ENCODE results near the gene MYADML2. TPM values are rescaled to one million over a fixed set of nuclear protein-coding genes. Genes with fewer than 3 reads are reported as not detected.

Gene MYADML2
- total RNA-seq, result not detected

DNA sequence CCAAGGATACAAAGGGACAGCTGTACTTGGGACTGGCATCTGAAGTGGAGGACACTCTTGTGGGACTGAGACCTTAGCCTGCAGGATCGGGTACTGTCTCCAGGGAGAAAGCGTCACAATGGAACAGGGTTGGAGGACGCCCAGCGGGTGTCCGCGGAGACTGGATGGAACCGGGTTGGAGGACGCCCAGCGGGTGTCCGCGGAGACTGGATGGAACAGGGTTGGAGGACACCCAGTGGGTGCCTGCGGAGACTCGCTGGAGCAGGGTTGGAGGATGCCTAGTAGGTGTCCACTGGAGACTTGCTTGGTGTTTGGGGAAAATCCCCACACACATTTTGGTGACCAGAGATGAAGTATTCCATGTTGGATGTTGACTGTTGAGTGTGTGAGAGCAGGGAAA is at the start of gene MYADML2:
MYADML2 (minus strand) TSS at position 45 of the 400 bp plus-strand sequence. CDS start 5,492 bp downstream, outside the sequence.
- CTCF ChIA-PET, result no interaction called here
- no peak within 1 kb of the TSS for H3K27ac Mint-ChIP-seq
- H3K4me1 Mint-ChIP-seq (ENCODE audit: low read depth), result peaks cover 4% of the 10 kb centered on the region
- H3K9me3 Mint-ChIP-seq, result no peaks in the 10 kb centered on the region
- no peaks in the 10 kb centered on the region for H3K36me3 Mint-ChIP-seq (ENCODE audit: low read depth)
- H3K4me3 Mint-ChIP-seq, result no peak within 1 kb of the TSS
- no peaks in the 10 kb centered on the region for H3K27me3 Mint-ChIP-seq (ENCODE audit: low read depth)
- intact Hi-C loops (cut with micrococcal nuclease), result no loop called here
- no peak for DNase-seq

- H3K27ac Mint-ChIP-seq, result no peak overlapping the region
- no peaks in the 10 kb centered on the region for H3K9me3 Mint-ChIP-seq
- intact Hi-C loops (cut with micrococcal nuclease), result no loop called here
- DNase-seq, result no peak
- H3K36me3 Mint-ChIP-seq (ENCODE audit: low read depth), result no peaks in the 10 kb centered on the region
- H3K4me3 Mint-ChIP-seq, result no peak overlapping the region
- H3K4me1 Mint-ChIP-seq (ENCODE audit: low read depth), result no peaks in the 10 kb centered on the region
- CTCF ChIA-PET, result interaction anchor here (1.3 to 2.8 kb wide), 2 partner anchors 25 to 37 kb away, joined by 3 to 10 read pairs; no protein-coding TSS in a partner anchor
- no peaks in the 10 kb centered on the region for H3K27me3 Mint-ChIP-seq (ENCODE audit: low read depth)
Observed at GRCh38 chr17:81996232-81996756, 49.3 kb upstream of the MYADML2 start.

DNA sequence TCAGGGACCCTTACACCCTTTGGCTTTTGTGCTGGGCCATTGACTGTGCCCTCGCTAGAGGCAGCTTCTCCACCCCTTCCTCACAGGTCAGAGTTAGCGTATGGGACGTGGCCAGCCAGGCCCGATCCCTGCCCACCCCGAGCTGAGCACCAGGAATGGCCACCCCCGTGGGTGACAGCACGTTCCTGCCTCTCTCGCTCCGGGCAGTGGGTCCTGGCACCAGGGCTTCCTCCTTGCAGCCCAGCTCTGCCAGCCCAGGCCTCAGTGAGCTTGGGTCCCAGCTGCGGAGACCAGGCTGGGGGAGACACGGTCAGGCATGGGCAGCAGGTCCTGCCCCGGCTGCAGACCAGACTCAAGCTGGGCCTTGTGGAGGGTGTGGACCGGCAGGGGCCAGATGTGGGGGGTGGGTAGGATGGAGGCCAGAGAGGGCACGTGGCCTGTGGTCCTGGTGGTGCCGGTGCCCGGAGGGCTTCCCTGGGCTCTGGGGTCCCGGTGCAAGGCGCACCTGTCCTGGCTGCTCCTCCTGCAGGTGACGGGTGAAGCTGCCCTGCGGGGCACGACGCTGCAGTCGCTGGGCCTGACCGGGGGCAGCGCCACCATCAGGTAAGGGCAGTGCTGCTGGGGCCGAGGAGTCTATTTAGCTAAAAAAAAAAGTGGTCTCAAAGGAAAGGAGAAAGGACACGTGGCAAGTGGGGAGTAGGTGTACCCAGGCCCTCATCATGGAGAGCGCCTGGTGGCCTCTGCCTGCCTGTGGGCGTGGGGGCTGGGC is 48.6 kb upstream of the MYADML2 start:
- H3K36me3 Mint-ChIP-seq (ENCODE audit: low read depth), result no peaks in the 10 kb centered on the region
- H3K4me3 Mint-ChIP-seq, result no peak overlapping the region
- CTCF ChIA-PET, result interaction anchor here (0.9 to 2.8 kb wide), 2 partner anchors 25 to 36 kb away, joined by 3 to 10 read pairs; no protein-coding TSS in a partner anchor
- DNase-seq, result no peak
- intact Hi-C loops (cut with micrococcal nuclease), result no loop called here
- H3K9me3 Mint-ChIP-seq, result no peaks in the 10 kb centered on the region
- peaks cover 2% of the 10 kb centered on the region for H3K4me1 Mint-ChIP-seq (ENCODE audit: low read depth)
- no peaks in the 10 kb centered on the region for H3K27me3 Mint-ChIP-seq (ENCODE audit: low read depth)
- no peak overlapping the region for H3K27ac Mint-ChIP-seq

- Mint-ChIP-seq H3K9me3 (no peaks in the 10 kb centered on the region), H3K27me3 (ENCODE audit: low read depth) (no peaks in the 10 kb centered on the region), H3K4me1 (ENCODE audit: low read depth) (peaks cover 4% of the 10 kb centered on the region), H3K4me3 (no peak overlapping the region), H3K27ac (no peak overlapping the region), H3K36me3 (ENCODE audit: low read depth) (no peaks in the 10 kb centered on the region)
- DNase-seq, result no peak
- intact Hi-C loops (cut with micrococcal nuclease), result no loop called here
- CTCF ChIA-PET, result interaction anchor here (0.9 to 2.8 kb wide), 2 partner anchors 25 to 35 kb away, joined by 3 to 10 read pairs; no protein-coding TSS in a partner anchor
Observed at GRCh38 chr17:81994593-81995462, 47.8 kb upstream of the MYADML2 start.

DNA sequence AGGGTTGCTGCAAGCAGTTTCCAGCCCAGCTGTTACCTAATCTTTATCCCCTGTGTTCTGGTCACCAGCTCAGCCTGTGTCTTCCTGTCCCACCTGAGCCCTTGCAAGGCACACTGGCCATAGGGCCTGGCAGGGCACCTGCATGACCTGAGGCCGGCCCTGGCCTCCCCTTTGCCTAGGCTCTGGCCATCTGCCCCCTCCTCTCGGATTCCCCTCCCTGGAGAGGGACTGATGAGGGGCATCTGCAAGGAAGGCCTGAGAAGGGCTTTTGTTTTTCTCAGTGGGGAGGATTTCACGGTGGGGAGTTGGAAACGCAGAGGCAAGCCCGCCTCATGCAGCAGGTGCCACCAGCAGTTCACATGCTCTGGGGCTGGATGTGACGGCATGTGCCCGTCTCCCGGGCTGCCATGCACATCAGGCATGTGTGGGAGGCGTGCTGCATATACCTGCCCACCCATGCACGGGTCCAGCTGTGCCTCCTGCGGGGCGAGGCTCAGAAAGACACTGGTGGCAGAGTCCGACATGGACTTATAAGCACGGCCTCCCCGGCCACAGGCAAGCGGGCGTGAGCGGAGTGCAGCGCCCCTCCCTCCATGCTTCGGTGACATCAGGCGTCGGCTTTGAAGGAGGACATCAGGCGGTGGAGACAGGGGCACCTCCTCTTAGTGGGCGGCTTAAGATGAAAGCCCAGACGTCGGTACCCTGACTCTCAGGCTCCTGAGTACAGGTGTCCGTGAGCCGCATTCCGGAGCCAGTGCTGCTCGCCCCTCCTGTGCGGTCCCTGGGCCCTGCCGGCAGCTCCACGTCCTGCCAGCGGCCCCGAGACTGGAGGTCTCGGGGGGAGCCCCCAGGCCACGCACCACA is 46.9 kb upstream of the MYADML2 start:
- Mint-ChIP-seq H3K4me3 (no peak overlapping the region), H3K27me3 (ENCODE audit: low read depth) (no peaks in the 10 kb centered on the region), H3K36me3 (ENCODE audit: low read depth) (no peaks in the 10 kb centered on the region), H3K4me1 (ENCODE audit: low read depth) (peaks cover 4% of the 10 kb centered on the region), H3K27ac (no peak overlapping the region), H3K9me3 (no peaks in the 10 kb centered on the region)
- DNase-seq, result no peak
- CTCF ChIA-PET, result interaction anchor here (0.6 kb wide), 1 partner anchor 41 kb away, joined by 4 read pairs; no protein-coding TSS in a partner anchor
- intact Hi-C loops (cut with micrococcal nuclease), result no loop called here

DNA sequence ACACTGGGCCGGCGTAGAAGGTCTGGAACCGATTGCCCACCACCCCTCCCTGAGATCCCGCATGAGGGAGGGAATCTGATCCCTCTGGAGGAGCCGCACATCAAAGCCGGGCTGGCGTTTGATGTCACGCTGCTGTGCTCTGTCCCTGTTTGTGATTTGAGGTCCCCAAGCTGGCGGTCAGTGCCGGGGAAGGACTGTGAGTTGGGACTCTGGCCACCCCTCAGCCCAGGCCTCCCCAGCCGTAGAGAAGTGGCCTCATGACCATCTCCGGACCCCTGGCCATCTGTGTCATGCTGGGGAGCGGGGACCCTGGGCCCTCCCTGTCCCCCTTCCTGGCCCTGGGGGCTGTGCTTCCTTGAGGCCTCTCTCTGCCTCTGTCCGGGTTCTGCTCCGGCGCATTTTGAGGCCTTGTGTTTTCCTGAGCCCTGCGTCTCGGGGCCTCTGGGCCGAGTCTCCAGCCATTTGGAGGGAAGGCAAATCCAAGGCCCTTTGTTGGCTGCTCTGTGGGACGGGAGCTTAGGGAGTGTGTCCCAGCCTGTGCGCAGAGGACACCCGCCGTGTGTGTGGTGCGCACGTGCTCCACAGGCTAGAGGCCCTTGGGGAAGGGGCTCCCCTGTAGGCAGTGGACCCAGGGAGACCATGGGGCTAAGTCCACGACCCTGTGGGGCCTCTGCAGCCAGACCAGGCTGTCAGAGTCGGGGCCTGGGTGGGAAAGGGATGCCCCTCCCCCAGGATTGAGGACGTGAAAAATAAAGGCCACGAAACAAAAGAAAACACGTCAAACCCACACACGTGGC is 45.5 kb upstream of the MYADML2 start:
- no peak for DNase-seq
- H3K36me3 Mint-ChIP-seq (ENCODE audit: low read depth), result no peaks in the 10 kb centered on the region
- CTCF ChIA-PET, result interaction anchor here (0.9 kb wide), 1 partner anchor 32 kb away, joined by 3 read pairs; the partner anchor contains the start of gene NOTUM
- H3K27me3 Mint-ChIP-seq (ENCODE audit: low read depth), result no peaks in the 10 kb centered on the region
- H3K27ac Mint-ChIP-seq, result no peak overlapping the region
- no peaks in the 10 kb centered on the region for H3K9me3 Mint-ChIP-seq
- H3K4me3 Mint-ChIP-seq, result no peak overlapping the region
- H3K4me1 Mint-ChIP-seq (ENCODE audit: low read depth), result peaks cover 4% of the 10 kb centered on the region
- intact Hi-C loops (cut with micrococcal nuclease), result no loop called here

GRCh38 chr17:81991684-81992305 is 44.8 kb upstream of the MYADML2 start:
- Mint-ChIP-seq H3K4me1 (ENCODE audit: low read depth) (peaks cover 4% of the 10 kb centered on the region), H3K4me3 (no peak overlapping the region), H3K27me3 (ENCODE audit: low read depth) (no peaks in the 10 kb centered on the region), H3K36me3 (ENCODE audit: low read depth) (no peaks in the 10 kb centered on the region), H3K27ac (no peak overlapping the region), H3K9me3 (no peaks in the 10 kb centered on the region)
- CTCF ChIA-PET, result interaction anchor here (0.9 kb wide), 1 partner anchor 31 kb away, joined by 3 read pairs; the partner anchor contains the start of gene NOTUM
- DNase-seq, result no peak
- intact Hi-C loops (cut with micrococcal nuclease), result no loop called here

- no peak for DNase-seq
- no peak overlapping the region for H3K4me3 Mint-ChIP-seq
- intact Hi-C loops (cut with micrococcal nuclease), result no loop called here
- CTCF ChIA-PET, result interaction anchor here (0.6 kb wide), 1 partner anchor 36 kb away, joined by 5 read pairs; no protein-coding TSS in a partner anchor
- H3K9me3 Mint-ChIP-seq, result no peaks in the 10 kb centered on the region
- no peaks in the 10 kb centered on the region for H3K27me3 Mint-ChIP-seq (ENCODE audit: low read depth)
- no peak overlapping the region for H3K27ac Mint-ChIP-seq
- H3K4me1 Mint-ChIP-seq (ENCODE audit: low read depth), result peaks cover 4% of the 10 kb centered on the region
- H3K36me3 Mint-ChIP-seq (ENCODE audit: low read depth), result no peaks in the 10 kb centered on the region
Observed at GRCh38 chr17:81990836-81991683, 44.0 kb upstream of the MYADML2 start.

GRCh38 chr17:81987161-81987770 is 40.2 kb upstream of the MYADML2 start:
- Mint-ChIP-seq H3K36me3 (ENCODE audit: low read depth) (peaks cover 8% of the 10 kb centered on the region), H3K27ac (no peak overlapping the region), H3K4me1 (ENCODE audit: low read depth) (peaks cover 9% of the 10 kb centered on the region), H3K27me3 (ENCODE audit: low read depth) (no peaks in the 10 kb centered on the region), H3K9me3 (no peaks in the 10 kb centered on the region), H3K4me3 (no peak overlapping the region)
- DNase-seq, result no peak
- CTCF ChIA-PET, result no interaction called here
- intact Hi-C loops (cut with micrococcal nuclease), result no loop called here

DNA sequence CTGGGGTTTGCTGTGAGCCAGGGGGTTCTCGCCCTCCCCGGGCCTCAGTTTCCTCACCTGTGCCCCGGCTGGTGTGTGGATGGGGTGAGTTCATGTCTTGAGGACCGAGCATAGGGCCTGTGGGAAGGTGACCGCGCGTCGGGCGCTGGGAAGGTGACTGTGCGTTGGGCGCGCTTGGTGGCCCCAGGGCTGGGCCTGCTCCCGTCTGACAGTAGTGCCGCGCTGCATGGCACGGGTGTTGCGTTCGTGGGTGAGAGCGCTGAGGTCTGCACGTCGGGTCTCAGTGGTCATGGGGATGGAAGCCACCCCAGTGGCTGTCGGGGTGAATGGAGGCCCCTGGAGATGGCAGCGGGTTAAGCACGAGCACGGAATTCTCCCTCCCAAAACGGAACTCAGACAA is 39.6 kb upstream of the MYADML2 start:
- Mint-ChIP-seq H3K36me3 (ENCODE audit: low read depth) (peaks cover 8% of the 10 kb centered on the region), H3K4me1 (ENCODE audit: low read depth) (peaks cover 9% of the 10 kb centered on the region), H3K27ac (no peak overlapping the region), H3K27me3 (ENCODE audit: low read depth) (no peaks in the 10 kb centered on the region), H3K9me3 (no peaks in the 10 kb centered on the region), H3K4me3 (no peak overlapping the region)
- DNase-seq, result no peak
- CTCF ChIA-PET, result no interaction called here
- intact Hi-C loops (cut with micrococcal nuclease), result no loop called here

Measured in activated naive CD4-positive, alpha-beta T cell treated with anti-CD3 and anti-CD28 coated beads for 36 hours (primary cell).